ENCODE measurements around the gene MPRIP. TPM values are rescaled to one million over a fixed set of nuclear protein-coding genes. Genes with fewer than 3 reads are reported as not detected.
A peak's percentile ranks its signal among the peaks of the same experiment; 100 is the strongest.

Gene MPRIP
- total RNA-seq, 1 donor from 2014 or later, result 94.8 TPM

GRCh38 chr17:17229416-17230384, 187.4 kb downstream of the MPRIP start:
- DNase-seq (ENCODE audit: low read depth in 2 of 2), result peak; percentile 24 to 90

GRCh38 chr17:17231621-17232302, 189.5 kb downstream of the MPRIP start:
- DNase-seq (ENCODE audit: low read depth in 2 of 2), result no peak

GRCh38 chr17:17232303-17232621, 190.0 kb downstream of the MPRIP start:
- DNase-seq (ENCODE audit: low read depth in 2 of 2), result no peak

GRCh38 chr17:17235212-17236174, 193.2 kb downstream of the MPRIP start:
- DNase-seq (ENCODE audit: low read depth in 2 of 2), result peak; percentile 52 to 55

- peak; percentile 26 to 37 for DNase-seq (ENCODE audit: low read depth in 2 of 2)
These were observed 194.2 kb downstream of the MPRIP start for GRCh38 chr17:17236295-17237025.

- DNase-seq (ENCODE audit: low read depth in 2 of 2), result peak; percentile 88 to 92
These were observed 195.0 kb downstream of the MPRIP start, which contains the start of gene FLCN for GRCh38 chr17:17237026-17237799. Gene FLCN (minus strand): TSS chr17:17237168. CDS start chr17:17228137, 9,031 bp downstream.

- DNase-seq (ENCODE audit: low read depth in 2 of 2), result no peak
These were observed 197.6 kb downstream of the MPRIP start for GRCh38 chr17:17239832-17240231.

GRCh38 chr17:17241656-17242055, 199.4 kb downstream of the MPRIP start:
- no peak for DNase-seq (ENCODE audit: low read depth in 2 of 2)

GRCh38 chr17:17242246-17242645, 200.0 kb downstream of the MPRIP start:
- no peak for DNase-seq (ENCODE audit: low read depth in 2 of 2)

Other genes with a start within 250 kb of the MPRIP start
- gene TNFRSF13B, start 70.3 kb upstream of the MPRIP start, total RNA-seq, result not detected in 2 replicates
- 1.3 and 2.8 TPM in 2 replicates for gene PLD6, start 163.9 kb downstream of the MPRIP start, total RNA-seq
- gene FLCN, start 194.7 kb downstream of the MPRIP start, total RNA-seq, result 33.8 and 64.7 TPM in 2 replicates
- 54.0 and 69.3 TPM in 2 replicates for gene COPS3, start 238.8 kb downstream of the MPRIP start, total RNA-seq